Mesendoderm (in vitro differentiated cells): ENCODE measurements around the gene MACF1.
"Not testable (repeated sequence)": the region's sequence is repeated elsewhere in the genome, so short reads cannot be mapped to it uniquely, and the experiment has no call there.

ENCODE experiments used
- DNase-seq: peaks from one replicate; pipeline ENCODE4 v3.0.0; 2013
- H2AK5ac ChIP-seq: 2 replicates; pipeline ENCODE4 v1.6.1; 2013; ENCODE audit warnings: low read length, inconsistent platforms
- H2BK120ac ChIP-seq: 2 replicates; pipeline ENCODE4 v1.6.1; 2013; ENCODE audit warnings: low read depth, mild to moderate bottlenecking, low read length, moderate library complexity, mixed read lengths
- H2BK15ac ChIP-seq: replicated peaks from 2 replicates; pipeline ENCODE4 v1.6.1; 2013; ENCODE audit warnings: low read depth, mild to moderate bottlenecking, moderate library complexity
- H2BK5ac ChIP-seq: 2 replicates; pipeline ENCODE4 v1.6.1; 2013; ENCODE audit warnings: low read length, inconsistent platforms
- H3K18ac ChIP-seq: 2 replicates; pipeline ENCODE4 v1.6.1; 2013; ENCODE audit warnings: mild to moderate bottlenecking, low read length, mixed read lengths
- H3K23ac ChIP-seq: one replicate; pipeline ENCODE4 v1.6.1; 2013; ENCODE audit warnings: low read length
- H3K27ac ChIP-seq: 2 replicates; pipeline ENCODE4 v1.5.1; 2013; ENCODE audit warnings: low read depth, mild to moderate bottlenecking, inconsistent platforms, low read length, moderate library complexity
- H3K27me3 ChIP-seq: 2 replicates; pipeline ENCODE4 v1.6.1; 2013; ENCODE audit warnings: low read length, control low read depth, mild to moderate bottlenecking, inconsistent platforms; ENCODE audit not compliant: insufficient read depth, poor library complexity
- H3K36me3 ChIP-seq: 2 replicates; pipeline ENCODE4 v1.6.1; 2013; ENCODE audit warnings: low read length, inconsistent platforms; ENCODE audit not compliant: control insufficient read depth, insufficient read depth
- H3K4ac ChIP-seq: one replicate; pipeline ENCODE4 v1.6.1; 2013; ENCODE audit warnings: low read depth, mild to moderate bottlenecking, low read length, moderate library complexity
- H3K4me1 ChIP-seq: 2 replicates; pipeline ENCODE4 v1.6.1; 2013; ENCODE audit warnings: low read depth, low read length, inconsistent platforms; ENCODE audit not compliant: control insufficient read depth
- H3K4me2 ChIP-seq: 2 replicates; pipeline ENCODE4 v1.6.1; 2013; ENCODE audit warnings: low read length
- H3K4me3 ChIP-seq: 2 replicates; pipeline ENCODE4 v1.5.1; 2013; ENCODE audit warnings: mild to moderate bottlenecking, low read length
- H3K56ac ChIP-seq: one replicate; pipeline ENCODE4 v1.6.1; 2013; ENCODE audit warnings: low read length
- H3K79me1 ChIP-seq: 2 replicates; pipeline ENCODE4 v1.6.1; 2013; ENCODE audit warnings: low read length, inconsistent platforms
- H3K79me2 ChIP-seq: 2 replicates; pipeline ENCODE4 v1.6.1; 2013; ENCODE audit warnings: mild to moderate bottlenecking, low read length; ENCODE audit not compliant: control insufficient read depth, insufficient read depth
- H3K9ac ChIP-seq: 2 replicates; pipeline ENCODE4 v1.6.1; 2013; ENCODE audit warnings: low read length, inconsistent platforms
- H4K5ac ChIP-seq: one replicate; pipeline ENCODE4 v1.6.1; 2013; ENCODE audit warnings: low read length
- H4K8ac ChIP-seq: one replicate; pipeline ENCODE4 v1.6.1; 2013; ENCODE audit warnings: low read depth, mild to moderate bottlenecking, control low read depth, low read length, moderate library complexity
- WGBS: extraction: QIAGEN DNeasy Blood & Tissue Kit; methylation state at CpG from one replicate; pipeline ENCODE4 v1.1.7; 2013; ENCODE audit warnings: low lambda C conversion rate, missing lambda C conversion rate; ENCODE audit not compliant: insufficient coverage; ENCODE audit errors: extremely low coverage; 5-methylcytosine and 5-hydroxymethylcytosine counted together

The MACF1 gene

DNA sequence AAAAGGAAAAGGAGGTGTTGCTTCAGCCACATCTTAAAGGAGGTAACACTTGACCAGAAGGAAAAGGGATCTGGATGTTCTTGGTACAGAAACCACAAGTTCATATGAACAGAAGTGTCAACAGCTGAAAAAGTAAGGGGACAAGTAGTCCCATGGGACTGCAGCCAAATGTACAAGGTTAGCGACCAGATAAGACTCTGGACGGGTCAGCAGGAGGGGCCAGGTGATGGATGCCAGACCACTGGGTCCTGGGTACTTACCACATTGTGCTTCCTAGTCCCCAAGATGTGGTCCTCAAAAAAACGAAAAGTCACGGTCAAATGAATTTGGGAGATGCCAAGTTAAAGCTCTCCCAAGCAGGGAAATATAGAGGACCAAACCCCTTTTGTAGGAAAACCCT lies 270.3 kb downstream of the MACF1 start:
- no peak overlapping the region for H3K18ac ChIP-seq
- no CpG with 5 or more reads among the region's 4 CpGs for WGBS
- H3K36me3 ChIP-seq: peaks cover 13% of the 10 kb centered on the region
- H3K4me1 ChIP-seq: no peaks in the 10 kb centered on the region
- H3K4me3 ChIP-seq: no peak overlapping the region
- H3K23ac ChIP-seq: no peak overlapping the region
- no peak overlapping the region for H2BK15ac ChIP-seq
- H3K27me3 ChIP-seq: no peaks in the 10 kb centered on the region
- DNase-seq: no peak
- no peaks in the 10 kb centered on the region for H3K79me1 ChIP-seq
- no peak overlapping the region for H2BK120ac ChIP-seq
- no peak overlapping the region for H3K4me2 ChIP-seq
- no peak overlapping the region for H3K9ac ChIP-seq
- H3K4ac ChIP-seq: no peak overlapping the region
- H2BK5ac ChIP-seq: no peak overlapping the region
- no peaks in the 10 kb centered on the region for H3K79me2 ChIP-seq
- no peak overlapping the region for H4K8ac ChIP-seq
- no peak overlapping the region for H4K5ac ChIP-seq
- no peak overlapping the region for H3K56ac ChIP-seq
- no peak overlapping the region for H2AK5ac ChIP-seq
- H3K27ac ChIP-seq: no peak overlapping the region

DNA sequence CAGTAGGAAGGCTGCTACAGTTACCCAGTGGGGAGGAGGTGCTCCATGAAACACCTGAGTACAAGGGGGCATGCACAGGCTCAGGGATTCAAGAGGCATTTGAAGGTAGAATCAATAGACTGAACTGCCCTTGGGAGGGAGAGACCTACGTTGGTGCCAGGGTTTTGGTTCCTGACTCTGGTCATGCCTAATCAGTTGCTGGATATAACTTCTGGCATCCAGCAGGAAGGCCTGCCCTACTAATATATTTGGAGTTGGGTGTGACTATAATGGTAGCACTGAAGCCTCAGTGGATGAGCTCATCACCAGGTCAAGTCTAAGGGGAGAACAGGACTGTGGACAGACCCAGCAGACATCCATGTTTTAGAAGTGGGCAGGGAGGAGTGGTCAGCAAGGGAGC lies 271.1 kb downstream of the MACF1 start:
- H3K4me2 ChIP-seq, H3K4me3 ChIP-seq, H3K4me1 ChIP-seq, H3K79me2 ChIP-seq, H2AK5ac ChIP-seq, H2BK15ac ChIP-seq, DNase-seq, H3K4ac ChIP-seq, H3K79me1 ChIP-seq, H3K27ac ChIP-seq, H2BK120ac ChIP-seq, H3K27me3 ChIP-seq, H4K5ac ChIP-seq, H2BK5ac ChIP-seq, H3K18ac ChIP-seq, H3K56ac ChIP-seq, H3K23ac ChIP-seq, H4K8ac ChIP-seq, H3K9ac ChIP-seq: not testable (repeated sequence)
- no CpG with 5 or more reads among the region's 1 CpG for WGBS
- H3K36me3 ChIP-seq: peaks cover 14% of the 10 kb centered on the region

DNA sequence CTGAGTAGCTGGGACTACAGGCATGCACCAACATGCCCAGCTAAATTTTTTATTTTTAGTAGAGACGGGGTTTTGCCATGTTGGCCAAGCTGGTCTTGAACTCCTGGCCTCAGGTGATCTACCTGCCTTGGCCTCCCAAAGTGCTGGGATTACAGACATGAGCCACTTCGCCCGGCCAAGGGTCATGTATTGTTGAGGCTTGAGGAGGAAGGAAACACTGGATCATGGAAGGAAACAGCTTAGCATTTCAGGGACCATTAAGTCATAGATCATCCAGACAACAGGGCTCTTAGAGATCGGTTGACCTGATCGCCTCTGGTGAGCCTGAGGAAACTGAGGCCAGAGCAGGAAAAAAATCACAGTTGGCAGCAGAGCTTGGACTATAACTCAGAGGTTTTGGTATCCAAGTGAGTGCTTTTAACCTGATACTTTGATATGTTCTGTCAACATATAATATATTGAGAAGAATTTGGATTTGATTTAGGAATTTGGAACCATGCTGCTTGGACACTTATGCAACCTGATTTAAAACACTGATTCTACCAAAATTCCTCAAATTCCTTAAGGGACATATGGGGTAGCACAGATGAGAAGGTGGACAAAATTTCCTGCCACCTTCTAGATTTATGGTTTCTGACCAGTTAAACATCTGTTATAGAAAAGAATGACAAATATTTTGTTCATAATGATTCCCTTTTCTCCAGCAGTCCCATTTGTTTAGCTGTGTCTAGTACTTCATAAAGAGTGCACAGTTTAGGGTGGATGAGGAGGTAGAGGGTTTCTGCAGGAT lies 273.8 kb downstream of the MACF1 start:
- no peak overlapping the region for H3K23ac ChIP-seq
- no peak overlapping the region for H4K5ac ChIP-seq
- no peak for DNase-seq
- no peak overlapping the region for H3K9ac ChIP-seq
- H3K4me2 ChIP-seq: no peak overlapping the region
- H3K56ac ChIP-seq: no peak overlapping the region
- H2AK5ac ChIP-seq: no peak overlapping the region
- no peaks in the 10 kb centered on the region for H3K4me1 ChIP-seq
- H3K79me2 ChIP-seq: no peaks in the 10 kb centered on the region
- H3K4ac ChIP-seq: no peak overlapping the region
- no peaks in the 10 kb centered on the region for H3K79me1 ChIP-seq
- H3K18ac ChIP-seq: no peak overlapping the region
- H2BK5ac ChIP-seq: no peak overlapping the region
- no peaks in the 10 kb centered on the region for H3K27me3 ChIP-seq
- H3K4me3 ChIP-seq: no peak overlapping the region
- peaks cover 10% of the 10 kb centered on the region for H3K36me3 ChIP-seq
- no CpG with 5 or more reads among the region's 5 CpGs for WGBS
- no peak overlapping the region for H3K27ac ChIP-seq
- H2BK15ac ChIP-seq: no peak overlapping the region
- no peak overlapping the region for H4K8ac ChIP-seq
- H2BK120ac ChIP-seq: no peak overlapping the region

DNA sequence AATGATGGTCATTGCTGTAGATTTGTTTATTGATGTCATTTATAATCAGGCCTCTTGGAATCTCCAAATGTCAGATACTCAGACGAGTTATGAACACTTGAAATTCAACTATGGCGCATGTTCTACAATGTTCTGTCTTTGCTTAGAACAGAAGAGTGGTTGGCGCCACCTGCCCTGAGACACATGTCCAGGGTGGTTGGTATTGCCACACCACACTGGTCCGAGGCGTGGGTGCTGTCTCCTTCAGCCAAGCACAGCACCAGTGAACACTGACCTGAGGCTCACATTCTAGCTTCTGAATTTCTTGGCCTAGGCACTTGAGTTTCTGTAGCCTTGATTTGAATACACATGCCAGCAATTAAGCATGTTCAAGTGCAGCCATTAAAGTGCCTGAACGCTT lies 276.8 kb downstream of the MACF1 start:
- Histone ChIP-seq H3K36me3 (peaks cover 19% of the 10 kb centered on the region), H3K79me1 (no peaks in the 10 kb centered on the region)

DNA sequence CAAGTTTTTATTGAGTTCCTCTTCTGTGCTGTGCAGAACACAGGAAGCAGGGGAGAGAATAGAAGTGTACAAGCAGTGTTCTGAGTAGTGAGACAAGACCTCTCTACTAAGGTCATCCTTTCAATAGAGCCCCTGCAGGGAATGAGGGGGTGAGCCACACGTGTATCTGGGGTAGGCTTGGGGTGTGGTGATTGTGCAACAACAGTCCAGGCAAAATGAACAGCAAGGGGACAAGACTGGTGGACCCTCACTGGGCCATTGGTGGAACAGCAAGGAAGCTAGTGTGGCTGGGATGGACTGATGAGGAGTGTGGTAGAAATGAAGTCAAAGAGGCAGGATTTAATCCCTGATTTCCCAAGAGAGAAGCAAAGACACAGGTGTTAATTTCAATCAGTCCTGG lies 278.8 kb downstream of the MACF1 start:
- H3K4me3 ChIP-seq: no peak overlapping the region
- H3K23ac ChIP-seq: no peak overlapping the region
- no CpG with 5 or more reads among the region's 1 CpG for WGBS
- no peak overlapping the region for H4K5ac ChIP-seq
- H3K27me3 ChIP-seq: no peaks in the 10 kb centered on the region
- H3K4ac ChIP-seq: no peak overlapping the region
- no peak overlapping the region for H3K4me2 ChIP-seq
- H4K8ac ChIP-seq: no peak overlapping the region
- no peaks in the 10 kb centered on the region for H3K4me1 ChIP-seq
- H2BK5ac ChIP-seq: no peak overlapping the region
- H3K56ac ChIP-seq: no peak overlapping the region
- H2AK5ac ChIP-seq: no peak overlapping the region
- H3K36me3 ChIP-seq: peaks cover 23% of the 10 kb centered on the region
- H3K9ac ChIP-seq: no peak overlapping the region
- H2BK120ac ChIP-seq: no peak overlapping the region
- H2BK15ac ChIP-seq: no peak overlapping the region
- no peak overlapping the region for H3K27ac ChIP-seq
- H3K79me2 ChIP-seq: no peaks in the 10 kb centered on the region
- no peak for DNase-seq
- no peak overlapping the region for H3K18ac ChIP-seq
- H3K79me1 ChIP-seq: no peaks in the 10 kb centered on the region

More for the DNA sequence above, 276.8 kb downstream of the MACF1 start:
- Histone ChIP-seq H4K8ac (no peak overlapping the region), H3K4me2 (no peak overlapping the region), H2BK15ac (no peak overlapping the region), H2BK5ac (no peak overlapping the region), H3K27me3 (no peaks in the 10 kb centered on the region), H3K27ac (no peak overlapping the region), H2BK120ac (no peak overlapping the region), H3K23ac (no peak overlapping the region), H3K4me1 (no peaks in the 10 kb centered on the region), H2AK5ac (no peak overlapping the region), H4K5ac (no peak overlapping the region), H3K4ac (no peak overlapping the region), H3K18ac (no peak overlapping the region), H3K4me3 (no peak overlapping the region), H3K56ac (no peak overlapping the region), H3K79me2 (no peaks in the 10 kb centered on the region), H3K9ac (no peak overlapping the region)
- DNase-seq: no peak
- WGBS: no CpG with 5 or more reads among the region's 6 CpGs

DNA sequence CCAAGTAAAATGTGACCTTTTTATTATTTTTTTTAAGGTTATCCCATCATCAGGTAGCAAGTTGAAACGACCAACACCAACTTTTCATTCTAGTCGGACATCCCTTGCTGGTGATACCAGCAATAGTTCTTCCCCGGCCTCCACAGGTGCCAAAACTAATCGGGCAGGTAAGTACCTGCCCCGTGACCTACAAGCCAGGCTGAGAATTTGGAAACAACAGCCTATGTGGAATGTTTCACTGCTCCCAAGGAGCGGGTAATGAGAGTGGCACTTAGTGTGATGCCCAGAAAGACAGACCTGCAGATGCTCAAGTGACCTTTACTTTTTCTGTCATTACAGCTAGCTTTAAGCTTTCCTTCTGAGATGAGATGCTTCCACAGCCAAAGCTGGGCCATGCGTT lies 280.1 kb downstream of the MACF1 start:
- no peak overlapping the region for H3K9ac ChIP-seq
- H3K4me2 ChIP-seq: no peak overlapping the region
- no peak overlapping the region for H2BK5ac ChIP-seq
- no peak overlapping the region for H2BK120ac ChIP-seq
- H2BK15ac ChIP-seq: no peak overlapping the region
- WGBS: no CpG with 5 or more reads among the region's 7 CpGs
- no peak overlapping the region for H4K8ac ChIP-seq
- H3K79me1 ChIP-seq: no peaks in the 10 kb centered on the region
- H2AK5ac ChIP-seq: no peak overlapping the region
- no peak overlapping the region for H3K23ac ChIP-seq
- no peak overlapping the region for H3K56ac ChIP-seq
- peaks cover 21% of the 10 kb centered on the region for H3K36me3 ChIP-seq
- no peaks in the 10 kb centered on the region for H3K79me2 ChIP-seq
- H3K27me3 ChIP-seq: no peaks in the 10 kb centered on the region
- H4K5ac ChIP-seq: no peak overlapping the region
- H3K4ac ChIP-seq: no peak overlapping the region
- DNase-seq: no peak
- no peak overlapping the region for H3K27ac ChIP-seq
- no peak overlapping the region for H3K18ac ChIP-seq
- H3K4me3 ChIP-seq: no peak overlapping the region
- no peaks in the 10 kb centered on the region for H3K4me1 ChIP-seq
